Stimulated activated CD8-positive, alpha-beta memory T cell treated with anti-CD3 and anti-CD28 coated beads, Interleukin-12 subunit alpha, Interleukin-12 subunit beta, amount 100 ng/mL, for 24 hours (primary cell): ENCODE data around the gene PLXNB3.
"Not testable (repeated sequence)": the region's sequence is repeated elsewhere in the genome, so short reads cannot be mapped to it uniquely, and the experiment has no call there.

Source experiments
- DNase-seq: peaks from one replicate; pipeline ENCODE4 v3.0.0-alpha.2; 2020; ENCODE audit errors: extremely low read depth

PLXNB3 gene

DNA sequence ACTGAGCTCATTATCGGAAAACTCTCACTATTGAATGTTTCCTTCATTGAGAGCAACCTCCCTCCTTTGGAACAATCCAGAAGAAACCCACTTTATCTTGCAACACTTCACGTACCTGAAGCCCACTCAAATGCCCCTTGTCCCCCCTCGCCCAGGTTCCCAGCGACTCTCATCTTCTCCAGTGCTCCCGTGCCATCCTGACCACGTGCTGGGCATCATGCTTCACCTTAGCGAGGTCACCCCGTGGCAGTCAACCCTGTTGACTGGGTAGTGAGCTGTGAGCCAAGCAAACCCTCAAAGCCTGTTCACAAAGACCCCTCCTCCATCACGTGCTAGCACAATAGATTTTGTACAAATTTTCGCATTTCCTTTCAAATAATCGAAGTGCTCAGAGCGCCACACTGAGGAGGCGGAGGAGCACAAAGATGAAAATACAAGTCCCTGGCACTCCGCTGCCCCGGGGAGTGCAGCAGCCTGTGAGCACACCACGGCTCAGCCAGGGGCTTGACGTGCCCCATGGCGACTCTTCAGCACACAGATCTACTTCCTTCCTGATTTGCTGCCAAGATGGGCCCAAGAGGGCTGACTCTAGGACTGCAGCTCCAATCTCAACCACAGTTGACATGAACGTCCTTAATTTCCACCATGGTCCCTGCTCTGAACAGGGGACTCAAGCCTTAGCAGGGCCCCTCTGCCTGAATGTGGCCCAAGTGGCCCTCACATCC is 50.7 kb downstream of the PLXNB3 start:
- no peak for DNase-seq

DNA sequence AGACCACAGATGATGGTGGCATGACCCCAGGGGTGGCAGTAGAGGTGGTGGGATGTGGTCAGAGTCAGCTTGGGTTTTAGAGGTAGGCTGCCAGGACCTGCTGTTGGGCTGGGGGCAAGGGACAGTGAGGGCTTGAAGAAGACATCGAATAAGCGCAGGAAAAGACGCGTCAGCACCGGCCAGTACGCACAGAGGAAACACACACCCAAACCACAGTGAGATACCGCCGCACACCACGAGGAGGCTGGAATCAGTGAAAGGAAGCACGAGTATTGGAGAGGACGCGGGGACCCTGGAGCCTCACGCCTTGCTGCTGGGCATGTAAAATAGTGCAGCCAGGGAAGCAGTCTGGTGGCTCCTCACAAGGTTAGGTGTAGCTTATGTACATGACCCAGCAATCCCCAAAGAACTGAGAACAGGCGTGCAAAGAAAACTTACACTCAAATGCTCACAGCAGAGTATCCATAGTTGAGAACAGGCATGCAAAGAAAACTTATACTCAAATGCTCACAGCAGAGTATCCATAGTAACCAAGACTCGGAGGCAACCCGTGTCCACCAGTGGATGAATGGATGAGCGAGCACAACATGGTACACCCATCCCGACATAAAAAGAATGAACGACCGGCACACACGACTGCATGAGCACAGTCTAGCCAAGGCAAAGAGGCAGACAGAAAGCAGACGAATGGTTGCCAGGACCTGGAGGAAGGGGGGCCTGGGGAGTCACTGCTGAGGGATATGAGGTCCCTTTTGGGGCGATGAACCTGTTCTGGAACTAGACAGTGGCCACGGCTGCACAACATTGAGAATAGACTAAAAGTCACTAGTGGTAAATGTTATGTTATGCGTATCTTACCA is 53.0 kb downstream of the PLXNB3 start:
- no peak for DNase-seq

DNA sequence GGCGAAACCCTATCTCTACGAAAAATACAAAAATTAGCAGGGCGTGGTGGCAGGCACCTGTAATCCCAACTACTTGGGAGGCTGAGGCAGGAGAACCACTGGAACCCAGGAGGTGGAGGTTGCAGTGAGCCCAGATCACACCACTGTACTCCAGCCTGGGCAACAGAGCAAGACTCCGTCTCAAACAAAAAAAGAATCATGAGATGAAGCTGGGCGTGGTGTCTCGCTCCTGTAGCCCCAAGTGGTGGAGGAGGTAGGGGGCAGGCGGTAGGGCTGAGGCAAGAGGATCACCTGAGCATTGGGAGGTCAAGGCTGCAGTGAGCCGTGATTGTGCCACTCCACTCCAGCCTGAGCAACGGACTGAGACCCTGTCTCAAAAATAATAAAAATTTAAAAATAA is 54.0 kb downstream of the PLXNB3 start:
- not testable (repeated sequence) for DNase-seq

DNA sequence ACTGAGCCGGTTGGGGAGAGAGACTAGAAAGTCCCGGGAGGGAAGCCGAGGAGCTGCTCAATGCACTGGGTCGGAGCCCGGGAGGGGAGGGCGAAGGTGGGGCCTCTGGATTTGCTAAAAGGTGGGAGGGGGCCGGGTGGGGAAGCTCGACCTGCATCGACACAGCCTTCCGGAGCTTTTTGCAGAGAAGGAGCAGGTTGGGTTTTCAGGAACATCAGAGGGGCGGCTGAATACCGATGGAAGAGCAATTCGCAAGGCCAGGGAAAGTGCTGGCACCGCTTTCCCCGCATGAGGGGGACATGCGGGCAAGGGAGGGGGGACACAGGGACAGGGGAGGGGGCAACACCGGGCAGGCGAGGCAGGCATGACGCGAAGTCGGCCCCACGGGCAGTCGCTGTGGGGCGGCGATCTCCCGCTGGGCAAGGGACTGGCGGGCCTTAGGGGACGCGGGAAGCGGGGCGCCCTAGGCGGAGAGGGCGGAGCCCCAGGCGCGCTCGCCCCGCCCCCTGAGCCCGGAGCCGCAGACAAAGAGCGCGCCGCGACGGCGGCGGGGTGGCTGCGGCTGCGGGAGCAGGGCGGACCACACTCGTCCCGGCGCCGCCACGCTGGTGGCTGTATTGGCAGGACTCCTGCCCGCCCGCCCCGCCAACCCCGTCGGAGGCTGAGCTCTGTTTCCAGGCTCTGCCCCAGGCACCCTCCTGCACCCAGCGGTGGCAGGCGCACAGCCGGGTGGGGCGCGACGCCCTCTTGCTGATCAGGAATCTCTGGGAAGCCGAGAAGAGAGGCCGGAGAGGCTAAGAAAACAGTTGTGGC is 54.7 kb downstream of the PLXNB3 start:
- DNase-seq: no peak

DNA sequence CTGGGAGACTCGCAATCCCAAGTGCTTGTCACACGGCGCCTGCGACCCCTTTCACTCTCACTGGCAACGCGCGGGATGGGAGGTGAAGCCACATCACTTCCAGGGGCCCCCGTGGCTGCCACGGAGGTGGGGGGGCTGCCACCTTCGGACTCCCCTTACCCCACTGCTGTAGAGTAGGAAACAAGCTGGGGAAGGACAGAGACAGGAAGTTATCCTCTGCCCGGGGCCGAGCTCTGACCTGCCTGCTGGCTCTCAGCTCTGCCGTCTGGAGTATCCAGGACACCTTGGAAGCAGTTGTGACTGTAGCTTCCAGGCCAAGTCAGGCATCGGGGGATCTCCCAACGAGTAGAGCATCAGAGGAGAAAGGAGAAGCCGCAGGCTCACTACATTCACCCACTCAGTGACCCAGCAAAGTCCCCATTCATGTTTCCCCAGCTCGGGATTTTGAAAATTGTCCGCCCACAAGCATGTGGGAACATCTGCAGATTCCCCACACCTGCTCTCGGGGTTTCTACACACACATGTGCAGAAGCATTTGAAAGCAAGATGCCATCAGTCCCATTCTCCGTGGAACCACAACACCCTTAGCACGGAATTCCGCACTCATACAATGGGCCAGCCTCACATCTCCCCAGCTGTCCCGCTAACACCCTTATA is 55.5 kb downstream of the PLXNB3 start:
- DNase-seq: no peak

DNA sequence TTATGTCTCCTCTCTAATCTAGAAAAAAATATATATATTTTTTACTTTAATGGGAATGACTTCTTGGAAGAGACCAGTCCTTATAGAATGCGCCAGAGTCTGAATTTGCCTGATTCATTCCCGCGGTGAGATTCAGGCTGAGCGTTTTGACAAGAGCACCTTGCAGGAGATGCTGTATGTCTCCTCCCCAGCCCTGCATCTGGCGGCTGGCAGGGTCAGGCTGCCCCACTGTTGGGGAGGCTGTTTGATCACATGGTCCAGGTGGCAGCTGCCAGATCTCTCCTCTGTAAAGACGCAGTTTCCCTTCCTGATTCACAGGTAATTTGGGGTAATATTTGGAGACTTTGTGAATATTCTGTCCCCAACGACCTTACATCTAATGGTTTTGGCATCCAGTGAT is 56.6 kb downstream of the PLXNB3 start:
- DNase-seq: no peak

DNA sequence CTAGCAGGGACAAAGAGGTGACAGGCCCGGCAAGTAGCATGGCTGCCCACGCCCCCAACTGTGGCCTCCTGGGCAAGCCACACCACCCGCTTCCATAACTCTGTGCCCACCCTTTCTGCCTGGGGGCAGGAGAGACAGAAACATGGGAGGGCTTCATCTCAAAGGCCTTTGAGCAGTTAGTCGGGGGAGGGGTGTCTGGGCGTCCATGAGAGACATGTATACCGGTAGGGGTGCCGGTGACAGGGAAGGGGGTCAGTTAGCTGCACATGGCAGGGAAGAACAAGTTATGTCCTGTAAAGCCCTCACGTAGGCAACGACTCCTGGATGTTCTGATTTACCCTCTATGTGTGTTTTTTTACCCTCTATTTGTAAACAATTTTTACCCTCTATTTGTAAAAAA is 57.0 kb downstream of the PLXNB3 start:
- DNase-seq: no peak

DNA sequence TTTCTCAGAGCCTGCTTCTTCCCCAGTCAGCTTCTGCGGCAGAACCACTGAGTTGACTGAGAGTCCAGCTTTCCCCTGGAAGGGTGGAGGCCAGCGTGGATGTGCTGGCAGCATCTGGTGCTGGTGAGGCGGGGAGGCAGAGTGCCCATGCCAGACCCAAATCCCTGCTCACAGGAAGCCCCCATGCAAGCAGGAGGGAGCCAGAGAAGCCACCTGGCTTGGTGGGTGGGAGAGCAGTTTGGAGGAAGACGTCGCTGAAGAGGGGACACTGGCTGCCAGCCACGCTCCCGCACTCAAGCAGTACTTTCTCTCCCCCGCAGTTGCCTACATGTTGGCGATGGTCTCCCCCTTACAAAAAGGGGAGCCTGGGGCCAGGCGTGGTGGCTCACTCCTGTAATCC is 60.3 kb downstream of the PLXNB3 start:
- no peak for DNase-seq

DNA sequence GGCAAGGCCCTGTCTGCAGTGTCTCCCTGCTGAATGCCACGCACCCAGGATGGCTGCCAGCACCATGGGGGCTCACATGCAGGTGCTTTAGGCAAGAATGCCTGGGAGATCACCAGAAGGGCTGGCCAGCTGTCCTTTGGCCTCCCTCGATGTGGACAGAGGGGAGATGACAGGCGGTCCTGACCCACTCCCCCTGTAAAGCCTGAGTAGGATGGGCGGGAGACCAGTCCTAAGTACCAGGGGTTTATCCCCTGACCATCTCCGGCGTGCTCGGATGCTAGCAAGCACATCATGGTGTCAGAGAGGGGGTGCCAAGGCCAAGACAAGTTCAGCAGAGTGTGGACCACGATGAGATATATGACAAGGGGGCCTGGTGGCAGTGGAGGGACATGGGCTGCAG is 61.0 kb downstream of the PLXNB3 start:
- no peak for DNase-seq
